Right renal pelvis (tissue), 4 donors: ENCODE results near the gene ESYT3. TPM values are rescaled to one million over a fixed set of nuclear protein-coding genes. Genes with fewer than 3 reads are reported as not detected.
"Not testable (repeated sequence)": the region's sequence is repeated elsewhere in the genome, so short reads cannot be mapped to it uniquely, and the experiment has no call there.

Experiments used
- DNase-seq, 4 donors: peaks; one replicate each; pipeline ENCODE4 v3.0.0-alpha.2; 2013; ENCODE audit warnings: low read depth in 4 of 4, low spot score in 3 of 4, missing footprints in 1 of 4
- polyA plus RNA-seq, 4 donors: library from polyadenylated mRNA; unstranded; fragments of 120-200 nt; gene quantifications; one replicate each; pipeline ENCODE4 v1.2.1, GENCODE V29; 2013; ENCODE audit not compliant: insufficient read length in 4 of 4

The ESYT3 gene
- polyA plus RNA-seq, 4 donors, result 1.1 to 1.2 (median 1.1) TPM

- DNase-seq, result no peak
Measured at GRCh38 chr3:138441742-138442141, 7.3 kb downstream of the ESYT3 start.

- DNase-seq, result no peak
Measured at GRCh38 chr3:138442433-138442832, 8.0 kb downstream of the ESYT3 start.

GRCh38 chr3:138443091-138443490 is 8.7 kb downstream of the ESYT3 start:
- no peak for DNase-seq

GRCh38 chr3:138443521-138444503 is 9.4 kb downstream of the ESYT3 start:
- no peak for DNase-seq

- DNase-seq, result no peak
Measured at GRCh38 chr3:138445236-138445635, 10.8 kb downstream of the ESYT3 start.

- no peak for DNase-seq
Measured at GRCh38 chr3:138445654-138446053, 11.2 kb downstream of the ESYT3 start.

- no peak for DNase-seq
Measured at GRCh38 chr3:138448631-138449030, 14.2 kb downstream of the ESYT3 start.

GRCh38 chr3:138449490-138449889 is 15.1 kb downstream of the ESYT3 start:
- DNase-seq, result no peak

- DNase-seq, result no peak
Measured at GRCh38 chr3:138450181-138450580, 15.8 kb downstream of the ESYT3 start.

- no peak for DNase-seq
Measured at GRCh38 chr3:138450704-138451424, 16.4 kb downstream of the ESYT3 start.

- DNase-seq, result no peak
Measured at GRCh38 chr3:138451595-138452162, 17.3 kb downstream of the ESYT3 start.

GRCh38 chr3:138452436-138452835 is 18.0 kb downstream of the ESYT3 start:
- no peak for DNase-seq

- not testable (repeated sequence) for DNase-seq
Measured at GRCh38 chr3:138453940-138454339, 19.5 kb downstream of the ESYT3 start.

- no peak for DNase-seq
Measured at GRCh38 chr3:138455801-138456716, 21.6 kb downstream of the ESYT3 start.

GRCh38 chr3:138456961-138457862 is 22.8 kb downstream of the ESYT3 start:
- DNase-seq, result no peak

- no peak for DNase-seq
Measured at GRCh38 chr3:138457863-138458735, 23.7 kb downstream of the ESYT3 start.

GRCh38 chr3:138458774-138459499 is 24.5 kb downstream of the ESYT3 start:
- no peak for DNase-seq
